GM12874 (cell line): ENCODE data around the gene LRRC8D.

Experiments used
- CTCF ChIP-seq: IDR thresholded peaks from 2 replicates; pipeline ENCODE4 v1.5.1; 2011; ENCODE audit warnings: low read depth, mild to moderate bottlenecking, control low read depth, low read length, moderate library complexity; ENCODE audit not compliant: insufficient read depth

The LRRC8D gene

GRCh38 chr1:89871768-89872473, 51.1 kb downstream of the LRRC8D start:
- no peak for TF ChIP-seq CTCF

GRCh38 chr1:89872567-89872966, 51.7 kb downstream of the LRRC8D start:
- no peak for TF ChIP-seq CTCF

- no peak for TF ChIP-seq CTCF
Measured at GRCh38 chr1:89873288-89873687, 52.5 kb downstream of the LRRC8D start.

DNA sequence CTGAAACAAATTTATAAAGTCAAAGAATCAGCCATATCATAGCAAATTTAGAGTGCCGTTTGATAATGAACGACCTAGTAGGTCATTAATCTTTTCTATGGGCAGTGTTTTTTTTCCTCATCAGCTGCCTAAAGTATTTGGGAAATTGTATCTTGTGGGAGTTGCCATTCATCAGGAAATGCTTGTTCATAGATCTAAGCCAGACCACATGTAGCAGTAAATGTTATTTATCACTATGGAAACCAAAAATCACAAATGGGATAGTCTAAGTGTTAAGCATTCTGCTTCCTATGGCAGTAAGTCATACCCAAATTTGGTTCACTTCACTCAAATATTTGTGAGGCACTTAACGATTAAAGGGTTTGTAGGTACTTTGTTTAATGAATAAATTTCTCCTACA, 52.9 kb downstream of the LRRC8D start:
- TF ChIP-seq CTCF: no peak

DNA sequence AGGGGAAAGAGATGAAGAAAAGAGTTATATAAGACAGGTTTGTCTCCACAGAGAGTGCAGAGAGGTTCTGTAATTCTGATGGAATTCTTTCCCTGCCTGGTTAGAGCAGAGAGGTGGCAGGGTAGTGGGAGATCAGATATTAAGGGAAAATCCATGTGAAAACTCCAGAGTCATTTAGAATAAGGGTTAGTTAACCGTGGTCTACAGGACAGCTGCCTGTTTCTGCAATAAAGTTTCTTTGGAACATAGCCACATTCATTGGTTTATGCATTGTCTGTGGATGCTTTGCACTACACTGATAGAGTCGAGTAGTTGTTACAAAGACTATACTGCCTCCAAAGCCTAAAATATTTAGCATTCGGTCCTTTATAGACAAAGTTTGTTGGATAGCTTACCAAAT, 55.6 kb downstream of the LRRC8D start:
- no peak for TF ChIP-seq CTCF

DNA sequence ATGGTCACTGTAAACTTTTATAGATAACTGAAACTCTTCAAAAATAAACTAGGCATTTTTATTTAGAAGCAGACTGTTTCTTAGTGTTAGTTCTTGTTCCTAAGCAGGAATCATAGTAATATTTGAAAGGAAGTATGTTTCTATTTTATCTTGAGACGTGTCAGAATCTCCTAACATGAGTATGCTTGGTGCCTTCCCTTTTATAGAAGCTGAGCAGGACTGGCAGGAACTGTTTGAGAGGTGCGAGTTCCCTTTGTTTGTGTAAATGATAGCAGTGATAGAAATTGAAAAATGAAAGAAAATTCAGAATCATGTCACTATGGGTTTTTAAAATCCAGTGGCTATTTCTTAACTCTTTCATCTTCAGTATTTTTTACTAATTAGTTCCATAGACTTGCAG, 56.9 kb downstream of the LRRC8D start:
- no peak for TF ChIP-seq CTCF

GRCh38 chr1:89878256-89878655, 57.4 kb downstream of the LRRC8D start:
- no peak for TF ChIP-seq CTCF
